RWPE1 (cell line): ENCODE measurements around the gene PGR.

Source experiments
- CTCF ChIA-PET: fragments of 350-600 bp; sonication (Branson Sonifier 250); formaldehyde crosslinking; extraction: SDS; loops from one replicate; lab custom pipeline; 2021; lab: Yijun Ruan, JAX
- POLR2A ChIA-PET: fragments of 400-600 bp; formaldehyde crosslinking; extraction: SDS; loops from one replicate; lab custom pipeline; 2020; ENCODE audit warnings: antibody characterized with exemption; ENCODE audit not compliant: low non-redundant PET; lab: Yijun Ruan, JAX
- DNase-seq: peaks from one replicate; pipeline ENCODE4 v3.0.0; 2012; ENCODE audit warnings: low spot score
- H3K27ac ChIP-seq: fragments of 450-650 bp; 2 replicates; pipeline ENCODE4 v1.5.1; 2017
- TF ChIP-seq, protein P1 (sequence below): fragments of 450-650 bp; conservative IDR thresholded peaks from 2 replicates; pipeline ENCODE4 v1.5.1; 2017; ENCODE audit warnings: low read depth, mild to moderate bottlenecking

Gene PGR

DNA sequence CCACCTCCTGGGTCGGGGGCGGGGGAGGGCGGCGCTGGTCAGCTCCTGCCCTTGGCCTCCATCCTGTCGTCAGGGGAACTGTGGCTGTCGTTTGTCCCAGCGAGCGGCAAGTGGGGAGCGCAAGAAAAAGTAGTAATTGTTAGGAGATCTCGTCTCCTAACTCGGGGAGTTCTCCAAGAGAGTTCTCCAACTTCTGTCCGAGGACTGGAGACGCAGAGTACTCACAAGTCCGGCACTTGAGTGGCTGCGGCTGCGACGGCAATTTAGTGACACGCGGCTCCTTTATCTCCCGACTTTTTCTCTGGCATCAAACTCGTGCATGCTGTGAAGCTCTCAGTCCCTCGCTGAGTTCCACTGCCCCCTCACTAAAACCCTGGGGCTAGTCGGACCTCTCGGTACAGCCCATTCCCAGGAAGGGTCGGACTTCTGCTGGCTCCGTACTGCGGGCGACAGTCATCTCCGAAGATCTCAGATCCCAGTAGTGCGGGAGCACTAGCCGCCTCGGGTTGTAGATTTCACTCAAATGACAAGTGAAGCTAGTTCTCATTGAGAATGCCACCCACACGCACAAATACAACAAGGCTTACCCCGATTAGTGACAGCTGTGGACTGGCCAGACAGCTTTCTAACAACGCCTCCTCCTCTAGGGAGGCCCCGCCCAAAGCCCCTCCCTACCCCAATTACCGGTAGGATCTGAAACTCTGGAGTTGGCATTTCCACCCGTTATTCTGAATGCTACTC lies at the start of gene PGR:
Gene PGR (minus strand): TSS at position 611 of the 741 bp plus-strand sequence. CDS start 743 bp downstream, outside the sequence.
- ChIA-PET CTCF (interaction anchor here (0.5 kb wide), 1 partner anchor 149 kb away, joined by 6 read pairs; no protein-coding TSS in a partner anchor), POLR2A (no interaction called here)
- TF ChIP-seq, protein P1, sequence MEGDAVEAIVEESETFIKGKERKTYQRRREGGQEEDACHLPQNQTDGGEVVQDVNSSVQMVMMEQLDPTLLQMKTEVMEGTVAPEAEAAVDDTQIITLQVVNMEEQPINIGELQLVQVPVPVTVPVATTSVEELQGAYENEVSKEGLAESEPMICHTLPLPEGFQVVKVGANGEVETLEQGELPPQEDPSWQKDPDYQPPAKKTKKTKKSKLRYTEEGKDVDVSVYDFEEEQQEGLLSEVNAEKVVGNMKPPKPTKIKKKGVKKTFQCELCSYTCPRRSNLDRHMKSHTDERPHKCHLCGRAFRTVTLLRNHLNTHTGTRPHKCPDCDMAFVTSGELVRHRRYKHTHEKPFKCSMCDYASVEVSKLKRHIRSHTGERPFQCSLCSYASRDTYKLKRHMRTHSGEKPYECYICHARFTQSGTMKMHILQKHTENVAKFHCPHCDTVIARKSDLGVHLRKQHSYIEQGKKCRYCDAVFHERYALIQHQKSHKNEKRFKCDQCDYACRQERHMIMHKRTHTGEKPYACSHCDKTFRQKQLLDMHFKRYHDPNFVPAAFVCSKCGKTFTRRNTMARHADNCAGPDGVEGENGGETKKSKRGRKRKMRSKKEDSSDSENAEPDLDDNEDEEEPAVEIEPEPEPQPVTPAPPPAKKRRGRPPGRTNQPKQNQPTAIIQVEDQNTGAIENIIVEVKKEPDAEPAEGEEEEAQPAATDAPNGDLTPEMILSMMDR: no peak
- no peak within 1 kb of the TSS for H3K27ac ChIP-seq
- DNase-seq: peak; percentile 12

DNA sequence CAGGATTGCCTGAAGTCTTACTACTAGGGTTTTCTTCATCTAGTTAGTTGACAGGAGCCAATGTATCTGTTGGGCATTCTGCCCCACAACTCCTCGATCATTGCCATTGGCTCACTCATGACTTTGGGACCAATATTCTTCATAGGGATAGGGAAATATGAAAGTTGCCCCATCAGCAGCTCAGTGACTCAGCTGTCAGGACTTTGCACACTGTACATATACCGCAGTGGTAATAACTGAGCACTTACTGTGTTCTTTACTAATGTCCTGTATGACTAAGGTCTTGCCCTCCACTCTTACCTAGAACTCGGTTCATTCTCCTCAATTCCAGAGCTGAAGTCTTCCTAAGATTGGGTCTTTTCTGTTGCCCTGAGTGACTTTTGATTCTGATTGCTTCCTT lies 46.8 kb upstream of the PGR start:
- DNase-seq: peak; percentile 1
- TF ChIP-seq, protein P1: no peak
- POLR2A ChIA-PET: no interaction called here
- H3K27ac ChIP-seq: no peak overlapping the region
- CTCF ChIA-PET: interaction anchor here (0.7 kb wide), 1 partner anchor 89 kb away, joined by 3 read pairs; no protein-coding TSS in a partner anchor

DNA sequence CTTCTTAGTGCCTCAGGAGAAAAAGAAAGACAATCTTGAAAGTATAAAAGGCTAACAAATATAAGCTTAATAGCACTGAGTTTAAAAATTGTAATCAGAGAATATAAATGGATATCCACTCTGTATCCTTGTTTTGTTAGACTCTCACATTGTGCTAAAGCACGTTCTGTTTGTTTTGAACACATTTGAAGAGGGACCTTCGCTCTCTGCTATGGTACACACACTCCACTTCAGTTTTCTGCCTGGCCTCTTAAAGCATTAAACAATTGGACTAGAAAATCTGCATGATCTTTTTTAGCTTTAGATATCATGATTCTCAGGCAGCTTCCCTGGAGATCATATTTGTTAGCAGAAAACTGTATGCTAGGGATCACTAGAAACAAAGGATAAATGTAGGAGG lies 40.3 kb upstream of the PGR start:
- DNase-seq: no peak
- POLR2A ChIA-PET: no interaction called here
- no peak overlapping the region for H3K27ac ChIP-seq
- CTCF ChIA-PET: no interaction called here
- TF ChIP-seq, protein P1: no peak

DNA sequence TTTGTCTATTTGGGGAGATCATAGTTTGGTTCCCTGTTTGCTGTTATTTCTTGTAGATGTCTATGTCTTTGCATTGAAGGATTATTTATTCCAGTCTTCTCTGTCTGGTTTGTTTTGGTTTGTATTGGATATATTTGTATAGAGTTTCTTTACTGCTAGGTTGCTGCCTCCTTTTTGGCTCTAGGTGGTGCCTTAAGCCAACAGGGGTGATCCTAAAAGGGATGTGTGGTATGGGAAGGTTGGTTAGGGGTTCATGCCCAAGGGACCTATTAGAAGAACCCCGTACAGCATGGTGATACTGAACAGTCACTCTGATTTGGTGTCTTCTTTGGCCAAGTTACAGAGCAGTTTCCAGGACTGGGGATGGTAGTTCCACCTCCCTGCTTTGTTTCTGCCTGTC lies 36.4 kb upstream of the PGR start:
- no peak for DNase-seq
- ChIA-PET CTCF (no interaction called here), POLR2A (no interaction called here)
- TF ChIP-seq, protein P1: no peak
- no peak overlapping the region for H3K27ac ChIP-seq

DNA sequence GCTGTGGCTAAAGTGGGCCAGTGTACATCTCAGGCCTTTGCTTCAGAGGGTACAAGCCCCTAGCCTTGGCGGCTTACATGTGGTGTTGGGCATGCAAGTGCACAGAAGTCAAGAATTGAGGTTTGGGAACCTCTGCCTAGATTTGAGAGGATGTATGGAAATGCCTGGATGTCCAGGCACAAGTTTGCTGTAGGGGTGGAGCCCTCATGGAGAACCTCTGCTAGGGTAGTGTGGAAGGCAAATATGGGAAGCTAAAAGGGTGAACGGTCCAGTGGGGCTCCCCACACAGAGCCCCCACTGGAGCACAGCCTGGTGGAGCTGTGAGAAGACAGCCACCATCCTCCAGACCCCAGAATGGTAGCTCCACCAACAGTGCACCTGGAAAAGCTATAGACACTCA lies 28.5 kb upstream of the PGR start:
- TF ChIP-seq, protein P1: no peak
- no peak overlapping the region for H3K27ac ChIP-seq
- ChIA-PET POLR2A (no interaction called here), CTCF (no interaction called here)
- DNase-seq: no peak

DNA sequence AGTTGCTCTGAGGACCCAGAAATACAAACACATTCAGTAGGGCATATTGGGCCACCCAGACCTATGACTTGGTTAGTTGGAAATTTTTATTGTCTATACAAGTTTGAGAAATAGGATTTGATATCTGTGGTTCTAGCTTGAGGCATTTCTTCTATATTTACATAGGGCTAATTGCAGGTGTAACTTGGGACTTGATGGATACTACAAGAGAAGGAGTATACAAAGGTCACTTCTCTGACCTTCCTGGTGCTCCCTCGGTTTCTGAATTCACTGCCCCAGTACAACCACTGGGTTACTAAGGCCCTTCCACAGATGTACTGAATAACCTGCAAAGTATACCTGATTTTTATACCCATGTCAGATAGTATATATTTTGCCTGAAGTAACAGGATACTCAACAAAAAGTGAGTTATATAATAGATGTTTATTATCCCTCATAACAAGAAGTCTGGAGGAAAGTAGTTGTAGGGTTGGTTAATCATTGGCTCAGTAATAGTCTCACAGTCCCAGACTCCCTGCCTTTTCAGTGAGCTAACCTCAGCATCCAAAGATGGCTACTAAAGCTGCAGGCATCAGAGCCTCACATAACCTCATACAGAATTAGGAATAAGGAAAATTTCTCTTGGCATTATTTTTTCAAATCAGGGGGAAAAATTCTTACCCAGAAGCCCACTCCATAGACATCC lies 8.8 kb upstream of the PGR start:
- H3K27ac ChIP-seq: no peak overlapping the region
- DNase-seq: no peak
- TF ChIP-seq, protein P1: no peak
- CTCF ChIA-PET: no interaction called here
- POLR2A ChIA-PET: no interaction called here
